OCI-LY7 (cell line): Measurements from ENCODE around the gene NFIX. TPM values are rescaled to one million over a fixed set of nuclear protein-coding genes. Genes with fewer than 3 reads are reported as not detected.

ENCODE experiments used
- BruUV-seq: library from RNA; stranded (reverse); fragments of 400-500 nt; replicated peaks from 2 replicates; lab custom pipeline; 2021; lab: Mats Ljungman, UMichigan
- CTCF ChIA-PET: fragments of 300-600 bp; sonication (Branson Sonifier 250); formaldehyde crosslinking; loops from one replicate; lab custom pipeline; 2022; ENCODE audit warnings: antibody characterized with exemption; ENCODE audit not compliant: unreplicated experiment; lab: Charles Lee
- POLR2A ChIA-PET: fragments of 300-600 bp; sonication (Branson Sonifier 250); formaldehyde crosslinking; loops from one replicate; lab custom pipeline; 2022; ENCODE audit warnings: antibody characterized with exemption; lab: Charles Lee
- DNase-seq: peaks from one replicate; pipeline ENCODE4 v3.0.0-alpha.2; 2015; ENCODE audit warnings: low spot score
- H2AFZ ChIP-seq: fragments of 200-600 bp; sonication (generic), shearing (Covaris generic); 2 replicates; pipeline ENCODE4 v1.6.1; 2014; ENCODE audit warnings: mild to moderate bottlenecking, antibody characterized with exemption, low read length, moderate library complexity
- H3K27ac ChIP-seq: fragments of 200-600 bp; sonication (generic); 2 replicates; pipeline ENCODE4 v1.5.1; 2014; ENCODE audit warnings: mixed run types, low read depth, mild to moderate bottlenecking, moderate library complexity, low read length, inconsistent platforms; ENCODE audit not compliant: poor library complexity, severe bottlenecking
- H3K36me3 ChIP-seq: fragments of 200-600 bp; sonication (generic); 2 replicates; pipeline ENCODE4 v1.6.1; 2014; ENCODE audit warnings: mild to moderate bottlenecking, antibody characterized with exemption, low read length, moderate library complexity, mixed read lengths; ENCODE audit not compliant: insufficient read depth
- H3K4me1 ChIP-seq: fragments of 200-600 bp; sonication (generic); 2 replicates; pipeline ENCODE4 v1.5.1; 2014; ENCODE audit warnings: mild to moderate bottlenecking, low read length; ENCODE audit not compliant: insufficient read depth, poor library complexity, severe bottlenecking
- H3K4me2 ChIP-seq: fragments of 200-600 bp; sonication (generic); 2 replicates; pipeline ENCODE4 v1.6.1; 2014; ENCODE audit warnings: mild to moderate bottlenecking, low read length
- H3K4me3 ChIP-seq: fragments of 200-600 bp; sonication (generic); 2 replicates; pipeline ENCODE4 v1.5.1; 2014; ENCODE audit warnings: mild to moderate bottlenecking, low read depth, low read length; ENCODE audit not compliant: poor library complexity, severe bottlenecking
- H3K79me2 ChIP-seq: fragments of 200-600 bp; sonication (generic); 2 replicates; pipeline ENCODE4 v1.6.1; 2016; ENCODE audit warnings: low read depth, mild to moderate bottlenecking, low read length, moderate library complexity, mixed read lengths; ENCODE audit not compliant: insufficient read depth
- H3K9me2 ChIP-seq: fragments of 200-600 bp; sonication (generic); 2 replicates; pipeline ENCODE4 v1.6.1; 2016; ENCODE audit warnings: mild to moderate bottlenecking, low read length, mixed read lengths; ENCODE audit not compliant: insufficient read depth
- H3K9me3 ChIP-seq: fragments of 200-600 bp; sonication (generic); 2 replicates; pipeline ENCODE4 v1.6.1; 2014; ENCODE audit warnings: mild to moderate bottlenecking, mixed run types, low read length, mixed read lengths
- H4K20me1 ChIP-seq: fragments of 200-600 bp; sonication (generic); 2 replicates; pipeline ENCODE4 v1.6.1; 2014; ENCODE audit warnings: mild to moderate bottlenecking, antibody characterized with exemption, low read length, moderate library complexity, mixed read lengths; ENCODE audit not compliant: insufficient read depth
- CTCF ChIP-seq: fragments of 200-600 bp; sonication (generic); conservative IDR thresholded peaks from 2 replicates; pipeline ENCODE4 v1.5.1; 2014; ENCODE audit warnings: mild to moderate bottlenecking, antibody characterized with exemption, low read length, moderate library complexity, mixed read lengths
- EZH2phosphoT487 ChIP-seq: fragments of 200-600 bp; sonication (generic); IDR thresholded peaks from 2 replicates; pipeline ENCODE4 v1.6.1; 2018; ENCODE audit warnings: low read depth, borderline replicate concordance, mild to moderate bottlenecking, mixed run types, antibody characterized with exemption, low read length, moderate library complexity, mixed read lengths
- intact Hi-C: fragments of 100-400 bp; cut with micrococcal nuclease; formaldehyde crosslinking; loops from one replicate; pipeline ENCODE4 v1.10.0; 2022; ENCODE audit not compliant: unreplicated experiment
- total RNA-seq, 2 experiments: library from RNA; depleted of rRNA in 1 of 2; stranded (reverse); fragments of >200 nt in 1 of 2; shearing (Covaris generic) in 1 of 2; gene quantifications; 2 replicates each; pipeline ENCODE4 v1.2.3, GENCODE V29; 2014 to 2022

Gene NFIX
- total RNA-seq, 2 experiments from 2014 or later: 0.16 to 0.72 TPM

GRCh38 chr19:13135068-13136062, 140.1 kb downstream of the NFIX start:
- no peaks in the 10 kb centered on the region; the same call in 1 of the 2 replicates for H4K20me1 ChIP-seq

GRCh38 chr19:13137290-13137794, 142.1 kb downstream of the NFIX start:
- H3K9me3 ChIP-seq: no peaks in the 10 kb centered on the region
- DNase-seq: no peak
- POLR2A ChIA-PET: no interaction called here
- no peaks in the 10 kb centered on the region for H4K20me1 ChIP-seq
- intact Hi-C loops: no loop called here
- CTCF ChIA-PET: no interaction called here
- H3K4me2 ChIP-seq: no peak overlapping the region
- no peak for TF ChIP-seq EZH2phosphoT487
- TF ChIP-seq CTCF: no peak
- H3K36me3 ChIP-seq: peaks cover 63% of the 10 kb centered on the region
- H3K79me2 ChIP-seq: peaks cover 6% of the 10 kb centered on the region; the same call in 1 of the 2 replicates
- H3K27ac ChIP-seq: no peak overlapping the region
- no peak overlapping the region for H3K4me3 ChIP-seq
- no peak overlapping the region for H2AFZ ChIP-seq
- no TSS peak for BruUV-seq
- H3K9me2 ChIP-seq: no peaks in the 10 kb centered on the region
- H3K4me1 ChIP-seq: no peaks in the 10 kb centered on the region

More at GRCh38 chr19:13135068-13136062, 140.1 kb downstream of the NFIX start:
- TF ChIP-seq EZH2phosphoT487 (no peak), CTCF (no peak)
- Histone ChIP-seq H3K4me1 (no peaks in the 10 kb centered on the region), H3K27ac (no peak overlapping the region), H3K9me2 (no peaks in the 10 kb centered on the region), H3K4me3 (no peak overlapping the region), H3K9me3 (no peaks in the 10 kb centered on the region), H3K4me2 (no peak overlapping the region), H2AFZ (no peak overlapping the region), H3K79me2 (peaks cover 6% of the 10 kb centered on the region; the same call in 1 of the 2 replicates), H3K36me3 (peaks cover 69% of the 10 kb centered on the region)
- no peak for DNase-seq
- intact Hi-C loops: no loop called here
- CTCF ChIA-PET: no interaction called here
- POLR2A ChIA-PET: no interaction called here
- BruUV-seq: no TSS peak
